ENCODE results near the gene KCNH2. TPM values are rescaled to one million over a fixed set of nuclear protein-coding genes. Genes with fewer than 3 reads are reported as not detected.

Gene KCNH2
- total and polyA plus RNA-seq, 2 of the 13 experiments (the other 11 are each of a cell fraction or from before 2014, with no cell fraction given) = 0.09 to 0.11 TPM

GRCh38 chr7:150914966-150915365 is 63.2 kb downstream of the KCNH2 start:
- no TSS peak for BruUV-seq (replicated peaks)
- no peak for TF ChIP-seq TBX2 (CRISPR knock-in tag; IDR thresholded peaks at IDR 0.05; ENCODE audit: borderline replicate concordance)
- no peak for TF ChIP-seq ETV5 (CRISPR knock-in tag; IDR thresholded peaks at IDR 0.05; ENCODE audit: borderline replicate concordance)
- DNase-seq (ENCODE audit: low spot score) (no peak), FAIRE-seq (no peak), ATAC-seq (no peak)
- 0 out of 2 replicates have a peak, but pooled peaks cover 3% of the 10 kb centered on the region for H4K20me1 ChIP-seq (ENCODE audit: insufficient read depth, low read length)
- H2AFZ ChIP-seq (ENCODE audit: low read length) = no peak overlapping the region
- CTCF ChIA-PET (ENCODE audit: low intra/inter-chr PET ratio, low total read pairs) = no interaction called here
- WGBS (ENCODE audit: low lambda C conversion rate) = 4% methylated on average over 4 of the region's 6 CpGs
- POLR2A ChIA-PET = no interaction called here
- H3K79me2 ChIP-seq (ENCODE audit: insufficient read depth, low read length) = no peaks in the 10 kb centered on the region
- H3K36me3 ChIP-seq (replicated peaks in 1 of 2; ENCODE audit: control insufficient read depth in 1 of 2, insufficient read depth in 2 of 2, low read length in 2 of 2) = no peaks in the 10 kb centered on the region
- no peak overlapping the region for H3K4me3 ChIP-seq (replicated peaks in 1 of 3; ENCODE audit: insufficient read depth in 1 of 3, low read depth in 2 of 3, low read length in 3 of 3)
- in situ Hi-C loops (cut with HindIII; ENCODE audit: extremely low pct_ligation_motif_present, low pct_unique_long_range_greater_than_20kb) (no loop called here), intact Hi-C loops (cut with micrococcal nuclease; ENCODE audit: unreplicated experiment) (no loop called here)
- no peaks in the 10 kb centered on the region for H3K4me1 ChIP-seq (ENCODE audit: insufficient read depth, low read length)
- H3K9ac ChIP-seq (ENCODE audit: insufficient read depth, low read depth, low read length) = no peak overlapping the region
- H3K4me2 ChIP-seq (ENCODE audit: low read depth, low read length) = no peak overlapping the region
- peaks cover 0 to 35% of the 10 kb centered on the region in 2 experiments; a peak in 3 of 5 replicates for H3K27me3 ChIP-seq (ENCODE audit: control insufficient read depth in 1 of 2, insufficient read depth in 2 of 2, low read length in 2 of 2)
- no peaks in the 10 kb centered on the region for H3K9me3 ChIP-seq (ENCODE audit: low read length)
- H3K27ac ChIP-seq (ENCODE audit: extremely low read length, insufficient read depth, low read length) = no peak overlapping the region

DNA sequence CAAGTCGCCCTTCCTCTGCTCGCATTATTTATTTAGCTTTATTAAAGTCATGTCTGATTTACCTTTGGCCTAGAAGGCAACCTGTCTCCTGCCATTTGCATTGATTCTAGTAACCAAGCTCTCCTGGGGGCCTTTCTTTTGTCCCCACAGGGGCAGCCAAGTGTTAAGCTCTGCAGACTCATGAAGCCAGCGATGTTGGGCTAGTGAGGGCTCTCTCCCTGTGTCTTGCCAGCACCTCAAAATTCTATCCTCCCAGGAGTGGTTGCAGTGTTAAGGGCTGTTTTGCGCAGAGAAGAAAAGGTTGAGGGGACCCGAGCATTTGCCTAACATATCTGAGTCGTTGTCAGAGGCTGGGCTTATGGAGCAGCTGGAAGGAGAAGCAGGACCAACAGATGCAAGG is 63.9 kb downstream of the KCNH2 start:
- Histone ChIP-seq H3K9ac (ENCODE audit: insufficient read depth, low read depth, low read length) (no peak overlapping the region), H3K4me3 (replicated peaks in 1 of 3; ENCODE audit: insufficient read depth in 1 of 3, low read depth in 2 of 3, low read length in 3 of 3) (no peak overlapping the region), H2AFZ (ENCODE audit: low read length) (no peak overlapping the region), H3K27me3 (ENCODE audit: control insufficient read depth in 1 of 2, insufficient read depth in 2 of 2, low read length in 2 of 2) (peaks cover 0 to 35% of the 10 kb centered on the region in 2 experiments; a peak in 3 of 5 replicates), H4K20me1 (ENCODE audit: insufficient read depth, low read length) (0 out of 2 replicates have a peak, but pooled peaks cover 3% of the 10 kb centered on the region), H3K27ac (ENCODE audit: extremely low read length, insufficient read depth, low read length) (no peak overlapping the region), H3K9me3 (ENCODE audit: low read length) (no peaks in the 10 kb centered on the region), H3K4me1 (ENCODE audit: insufficient read depth, low read length) (no peaks in the 10 kb centered on the region), H3K36me3 (replicated peaks in 1 of 2; ENCODE audit: control insufficient read depth in 1 of 2, insufficient read depth in 2 of 2, low read length in 2 of 2) (no peaks in the 10 kb centered on the region), H3K4me2 (ENCODE audit: low read depth, low read length) (no peak overlapping the region), H3K79me2 (ENCODE audit: insufficient read depth, low read length) (no peaks in the 10 kb centered on the region)
- under 1% methylated on average over 6 of the region's 6 CpGs for WGBS (ENCODE audit: low lambda C conversion rate)
- no peak for ATAC-seq
- DNase-seq (ENCODE audit: low spot score) = no peak
- no peak for FAIRE-seq
- no TSS peak for BruUV-seq (replicated peaks)
- ChIA-PET POLR2A (no interaction called here), CTCF (ENCODE audit: low intra/inter-chr PET ratio, low total read pairs) (no interaction called here)
- in situ Hi-C loops (cut with HindIII; ENCODE audit: extremely low pct_ligation_motif_present, low pct_unique_long_range_greater_than_20kb) = no loop called here
- no peak for TF ChIP-seq GATA4 (IDR thresholded peaks at IDR 0.05; ENCODE audit: borderline replicate concordance, low read depth)
- TF ChIP-seq ZNF724P (CRISPR knock-in tag; IDR thresholded peaks at IDR 0.05; ENCODE audit: borderline replicate concordance) = no peak
- no peak for TF ChIP-seq E2F5 (CRISPR knock-in tag; conservative IDR thresholded peaks at IDR 0.05)
- TF ChIP-seq KDM5B (CRISPR knock-in tag; IDR thresholded peaks at IDR 0.05; ENCODE audit: borderline replicate concordance) = no peak
- TF ChIP-seq NRL (CRISPR knock-in tag; IDR thresholded peaks at IDR 0.05; ENCODE audit: borderline replicate concordance) = no peak
- TF ChIP-seq SP1 (IDR thresholded peaks at IDR 0.05) = no peak
- TF ChIP-seq SP1 (CRISPR knock-in tag; IDR thresholded peaks at IDR 0.05) = no peak
- no peak for TF ChIP-seq ZNF274 (CRISPR knock-in tag; IDR thresholded peaks at IDR 0.05)
- TF ChIP-seq ARNTL (CRISPR knock-in tag; IDR thresholded peaks at IDR 0.05) = no peak
- no peak for TF ChIP-seq ZNF597 (CRISPR knock-in tag; IDR thresholded peaks at IDR 0.05)
- TF ChIP-seq, protein P1, sequence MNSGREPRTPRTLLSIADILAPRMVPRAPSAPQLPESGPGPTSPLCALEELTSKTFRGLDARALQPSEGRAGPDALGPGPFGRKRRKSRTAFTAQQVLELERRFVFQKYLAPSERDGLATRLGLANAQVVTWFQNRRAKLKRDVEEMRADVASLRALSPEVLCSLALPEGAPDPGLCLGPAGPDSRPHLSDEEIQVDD (CRISPR knock-in tag; IDR thresholded peaks at IDR 0.05; ENCODE audit: borderline replicate concordance) = no peak
- intact Hi-C loops (cut with micrococcal nuclease; ENCODE audit: unreplicated experiment) = no loop called here

Data from HepG2 (cell line).